DMS114 treated with DMSO at 0.1 percent for 48 hours (cell line): ENCODE measurements around the gene SDK1.
"Not testable (repeated sequence)": the region's sequence is repeated elsewhere in the genome, so short reads cannot be mapped to it uniquely, and the experiment has no call there.

Source experiments
- DNase-seq: peaks from one replicate; lab custom pipeline; 2025; ENCODE audit not compliant: unreplicated experiment; lab: John Stamatoyannopoulos, UW

SDK1 gene

DNA sequence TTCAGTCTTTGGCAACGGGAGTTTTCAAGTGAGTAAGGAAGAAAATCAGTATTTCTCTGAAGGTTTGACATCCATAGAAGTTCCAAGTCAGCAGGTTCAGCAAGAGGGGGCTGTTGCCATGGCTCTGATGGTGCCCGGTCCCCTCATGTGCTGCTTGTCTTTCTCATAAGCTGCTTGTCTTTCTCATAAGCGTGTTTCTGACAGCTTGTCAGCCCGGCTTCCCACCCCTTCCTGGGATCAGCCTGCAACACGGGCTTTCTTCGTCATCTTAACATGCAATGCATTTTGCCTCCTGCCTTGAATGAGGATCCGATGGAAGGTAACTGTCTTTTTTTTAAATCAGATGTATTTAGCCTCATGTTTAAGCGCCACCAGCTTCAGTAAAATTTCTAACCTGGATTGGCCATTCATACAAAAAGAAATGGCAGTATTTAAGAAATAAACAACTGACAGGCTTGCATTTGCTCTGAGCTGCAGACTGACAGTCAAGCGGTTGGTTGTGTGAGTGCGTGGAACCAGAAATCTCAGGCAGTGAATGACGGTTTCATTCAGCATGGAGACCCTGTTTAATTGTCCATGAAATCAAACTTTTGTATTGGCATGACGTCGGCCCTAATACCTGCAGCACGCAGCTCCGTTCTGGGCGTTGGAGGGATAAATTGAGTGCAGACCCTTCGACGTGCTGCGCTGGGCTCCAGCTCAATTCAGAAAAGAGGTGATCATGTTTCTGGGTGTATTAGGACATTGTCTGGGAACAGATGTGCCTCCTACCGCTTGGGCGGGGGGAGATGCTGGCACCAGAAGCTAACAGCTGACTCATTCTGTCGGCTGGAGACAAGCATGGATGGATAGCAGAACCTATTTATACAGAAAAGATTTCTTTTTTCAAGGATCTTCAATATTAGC lies 926.3 kb downstream of the SDK1 start:
- no peak for DNase-seq

DNA sequence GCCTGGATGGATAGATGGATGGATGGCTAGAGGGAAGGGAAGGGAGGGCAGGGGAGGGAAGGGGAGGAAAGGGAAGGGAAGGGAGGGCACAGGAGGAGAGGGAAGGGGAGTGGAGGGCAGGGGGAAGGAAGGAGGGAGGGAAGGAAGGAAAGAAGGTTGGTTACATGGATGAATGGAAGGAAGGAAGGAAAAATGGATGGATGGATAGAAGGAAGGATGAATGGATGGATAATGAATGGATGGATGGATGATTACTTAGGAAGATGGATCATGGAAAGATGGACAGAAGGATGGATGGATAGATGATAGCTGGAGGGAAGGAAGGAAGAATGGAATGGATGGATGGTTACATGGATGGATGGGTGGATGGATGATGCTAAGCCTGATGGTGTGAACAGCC lies 929.3 kb downstream of the SDK1 start:
- no peak for DNase-seq

DNA sequence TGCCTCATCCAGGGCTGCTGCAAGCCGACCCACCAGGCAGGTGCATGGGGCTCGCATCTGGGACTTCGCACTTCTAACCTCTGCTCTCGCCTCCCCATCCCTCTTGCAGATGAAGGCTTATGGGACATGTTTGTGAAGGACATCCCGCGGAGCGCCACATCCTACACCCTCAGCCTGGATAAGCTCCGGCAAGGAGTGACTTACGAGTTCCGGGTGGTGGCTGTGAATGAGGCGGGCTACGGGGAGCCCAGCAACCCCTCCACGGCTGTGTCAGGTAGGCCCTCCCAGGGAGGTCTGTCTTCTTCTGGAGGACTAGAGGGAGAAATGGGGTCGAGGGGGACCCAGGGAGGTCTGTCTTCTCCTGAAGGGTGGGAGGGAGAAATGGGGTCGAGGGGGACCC lies 932.1 kb downstream of the SDK1 start:
- DNase-seq = no peak

DNA sequence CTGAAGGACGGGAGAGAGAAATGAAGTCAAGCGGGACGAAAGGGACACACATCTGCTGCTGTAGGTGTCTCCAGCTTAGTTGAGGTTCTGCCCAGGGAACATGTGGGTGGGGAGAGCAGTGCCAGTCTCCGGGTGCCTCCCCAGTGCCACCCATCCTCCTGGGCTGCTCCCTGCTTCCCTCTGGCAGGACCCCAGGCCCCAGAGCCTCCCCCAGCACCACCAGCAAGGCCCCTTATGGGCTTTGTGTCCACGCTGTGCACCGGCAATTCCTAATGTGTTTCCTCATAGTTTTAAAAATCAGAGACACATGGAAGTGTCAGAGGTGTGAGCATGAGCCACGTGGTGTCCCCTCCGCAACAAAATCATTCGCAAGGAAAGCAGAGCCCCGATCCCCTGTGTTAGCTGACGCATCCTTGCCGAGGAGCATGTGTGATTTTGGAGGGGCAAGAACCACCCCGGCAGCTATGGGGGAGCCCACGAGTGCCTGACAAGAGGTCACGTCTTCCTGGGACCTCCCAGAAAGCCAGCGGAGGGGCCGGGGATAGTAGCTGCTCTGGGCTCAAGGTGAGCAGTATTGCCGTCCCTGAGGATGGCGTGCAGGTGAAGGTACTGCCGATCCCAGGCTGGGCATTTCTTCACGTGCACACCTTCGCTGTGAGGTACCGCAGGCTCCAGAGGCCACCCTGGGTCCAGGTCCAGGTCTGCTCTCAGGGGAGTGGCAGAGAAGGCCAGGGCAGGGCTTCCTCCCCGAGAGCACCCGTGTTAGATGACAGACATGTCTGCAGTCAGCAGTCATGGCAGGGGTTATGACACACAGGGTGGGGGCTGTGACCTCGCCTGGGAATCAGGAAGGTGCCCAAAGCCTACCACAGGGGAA lies 932.8 kb downstream of the SDK1 start:
- DNase-seq = no peak

DNA sequence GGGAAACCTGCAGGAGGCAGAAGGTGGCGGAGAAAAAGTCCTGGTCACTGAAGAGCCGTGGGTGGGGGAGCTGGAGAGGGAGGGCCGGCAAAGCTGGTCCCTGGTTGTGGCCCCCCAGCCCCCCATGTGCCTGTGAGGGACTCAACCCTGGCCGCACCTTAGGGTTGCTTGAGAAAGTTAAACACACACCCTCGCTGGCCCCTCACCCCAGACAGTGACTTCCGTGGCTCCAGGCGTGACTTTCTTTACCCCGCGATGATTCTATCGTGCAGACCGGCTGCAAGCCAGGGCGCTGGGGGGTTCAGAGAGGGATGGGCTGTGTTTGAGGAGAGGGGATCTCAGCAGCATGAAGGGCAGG lies 933.4 kb downstream of the SDK1 start:
- no peak for DNase-seq

DNA sequence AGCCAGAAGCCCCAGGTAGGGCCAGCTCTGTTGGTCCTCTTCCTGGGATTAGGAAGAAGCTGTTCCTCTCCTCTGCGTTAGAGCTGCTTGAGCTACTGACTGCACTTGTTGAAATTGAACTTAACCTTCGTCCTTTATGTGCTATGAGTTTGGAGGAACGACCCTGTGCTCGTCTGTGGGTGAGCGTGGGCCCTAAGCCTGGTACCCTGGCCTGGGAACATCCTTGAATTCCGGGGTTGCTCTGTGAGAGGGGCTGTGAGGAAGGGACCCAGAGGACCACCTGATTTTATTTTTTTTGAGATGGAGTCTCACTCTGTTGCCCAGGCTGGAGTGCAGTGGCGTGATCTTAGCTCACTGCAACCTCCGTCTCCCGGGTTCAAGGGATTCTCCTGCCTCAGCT lies 933.8 kb downstream of the SDK1 start:
- no peak for DNase-seq

DNA sequence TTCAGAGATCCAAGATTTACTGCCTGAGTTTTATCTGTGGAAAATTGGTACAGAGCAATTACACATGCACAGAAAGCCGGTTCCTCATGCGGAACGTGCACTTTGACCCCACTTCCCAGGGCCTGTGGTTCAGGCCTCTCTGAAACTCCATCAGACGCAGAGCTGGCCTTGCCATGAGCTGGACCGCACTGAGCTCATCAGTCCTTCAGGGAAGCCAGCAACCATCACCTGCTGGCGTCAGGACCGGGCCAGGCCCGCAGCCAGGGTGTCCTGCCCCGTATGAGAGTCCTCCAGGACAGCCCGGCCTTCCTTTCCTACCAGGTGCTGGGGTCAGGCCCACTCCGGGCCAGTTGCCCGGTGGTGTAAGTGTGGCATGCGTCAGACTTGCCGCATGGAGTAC lies 934.5 kb downstream of the SDK1 start:
- DNase-seq = no peak

DNA sequence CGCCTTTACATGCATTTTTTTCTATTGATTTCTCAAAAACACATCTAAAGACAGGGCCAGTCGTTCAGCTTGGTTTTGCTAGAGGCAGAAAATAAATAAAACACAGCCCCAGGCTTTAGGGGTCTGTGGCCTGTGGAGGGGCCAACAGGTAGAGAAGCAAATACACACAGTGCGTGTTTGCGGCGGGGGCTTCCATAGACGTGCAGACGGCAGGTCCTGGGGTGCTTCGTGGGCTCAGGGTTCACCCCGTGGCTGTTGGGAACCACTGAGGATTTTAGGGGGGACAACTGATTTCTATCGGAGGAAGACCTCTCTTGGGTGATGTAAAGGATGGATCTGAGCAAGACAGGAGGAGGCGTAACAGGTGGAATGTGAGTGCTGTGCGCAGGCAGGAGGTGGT lies 935.3 kb downstream of the SDK1 start:
- DNase-seq = no peak

DNA sequence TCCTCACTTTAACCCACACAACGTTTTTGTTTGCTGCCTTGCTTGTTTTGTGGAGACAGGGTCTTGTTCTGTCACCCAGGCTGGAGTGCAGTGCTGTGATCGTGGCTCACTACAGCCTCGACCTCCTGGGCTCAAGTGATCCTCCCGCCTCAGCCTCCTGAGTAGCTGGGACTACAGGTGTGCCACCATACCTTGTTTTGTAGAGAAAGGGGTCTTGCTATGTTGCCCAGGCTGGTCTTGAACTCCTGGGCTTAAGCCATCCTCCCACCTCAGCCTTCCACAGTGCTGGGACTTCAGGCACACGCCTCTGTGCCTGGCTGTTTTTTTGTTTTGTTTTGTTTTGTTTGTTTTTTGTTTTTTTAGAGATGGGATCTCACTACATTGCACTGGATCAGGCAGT lies 935.8 kb downstream of the SDK1 start:
- DNase-seq = not testable (repeated sequence)

DNA sequence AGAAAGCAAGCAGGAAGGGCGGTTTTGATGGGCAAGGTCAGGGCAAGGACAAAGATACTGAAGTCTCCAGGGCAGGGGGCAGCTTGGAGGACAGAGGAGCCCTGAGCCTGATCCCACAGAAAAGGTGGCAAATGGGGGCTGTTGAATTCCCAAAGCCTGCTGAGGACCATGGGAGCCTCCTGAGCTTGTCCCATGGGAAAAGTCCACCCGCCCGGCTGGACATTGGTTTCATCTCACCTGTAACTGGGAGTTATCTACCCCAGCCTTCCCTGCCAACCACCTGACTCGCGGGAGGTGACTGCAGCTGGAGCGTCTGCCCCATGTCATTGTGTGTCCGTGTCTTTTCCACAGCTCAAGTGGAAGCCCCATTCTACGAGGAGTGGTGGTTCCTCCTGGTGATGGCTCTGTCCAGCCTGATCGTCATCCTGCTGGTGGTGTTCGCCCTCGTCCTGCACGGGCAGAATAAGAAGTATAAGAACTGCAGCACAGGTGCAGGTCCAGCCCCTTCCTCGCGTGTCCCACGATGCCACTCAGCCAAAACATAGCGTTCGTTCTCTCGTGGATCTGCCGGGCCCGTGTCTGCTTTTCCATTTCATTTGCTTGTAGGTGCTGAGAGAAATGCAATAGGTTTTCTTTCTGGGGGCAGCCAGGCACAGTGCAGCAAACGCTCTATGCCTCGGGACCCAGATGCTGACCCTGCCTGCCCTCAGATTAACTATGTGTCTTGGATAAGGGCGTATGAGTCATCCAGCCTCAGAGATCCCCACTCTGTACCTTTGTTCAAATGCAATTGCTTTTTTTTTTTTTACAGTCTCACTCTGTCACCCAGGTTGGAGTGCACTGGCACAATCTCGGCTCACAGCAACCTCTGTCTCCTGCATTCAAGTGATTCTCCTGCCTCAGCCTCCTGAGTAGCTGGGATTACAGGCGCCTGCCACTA lies 936.5 kb downstream of the SDK1 start:
- DNase-seq = no peak

DNA sequence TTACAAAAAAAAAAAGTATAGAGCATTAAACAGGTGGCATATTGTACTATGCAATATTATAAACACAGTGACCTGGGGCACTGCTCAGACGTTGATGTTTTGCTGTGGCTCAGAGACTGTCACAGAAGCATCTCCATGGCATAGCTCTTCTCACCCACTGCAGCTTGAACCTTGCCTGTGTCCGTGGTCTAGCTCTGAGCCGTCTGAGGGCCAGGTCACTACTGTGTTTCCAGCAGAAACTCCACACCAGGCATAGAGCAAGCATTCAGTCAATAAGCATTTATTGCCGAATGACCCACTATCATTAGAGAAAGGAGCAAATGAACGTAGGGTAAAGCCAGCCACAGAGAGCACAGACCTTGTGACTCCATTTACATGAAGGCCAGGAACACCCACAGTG lies 937.8 kb downstream of the SDK1 start:
- DNase-seq = no peak

DNA sequence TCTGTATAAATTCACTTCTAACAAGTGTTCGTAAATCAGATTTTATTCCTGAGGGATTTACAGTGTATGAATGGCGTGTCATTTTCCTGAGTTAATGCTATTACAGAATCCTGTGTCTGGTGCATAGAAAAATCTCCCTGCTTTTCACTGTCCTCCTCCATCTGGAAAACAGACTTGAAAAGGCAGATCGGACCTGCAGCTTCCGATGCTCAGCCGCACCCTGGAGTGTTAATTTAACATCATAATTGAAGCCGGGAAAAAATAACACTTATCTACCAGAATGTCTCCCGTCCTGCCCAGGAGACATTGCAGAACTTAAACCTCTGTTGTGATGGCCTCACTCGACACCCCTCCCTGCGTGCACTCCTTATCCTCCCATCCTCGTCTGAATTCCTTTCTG lies 939.0 kb downstream of the SDK1 start:
- DNase-seq = no peak

DNA sequence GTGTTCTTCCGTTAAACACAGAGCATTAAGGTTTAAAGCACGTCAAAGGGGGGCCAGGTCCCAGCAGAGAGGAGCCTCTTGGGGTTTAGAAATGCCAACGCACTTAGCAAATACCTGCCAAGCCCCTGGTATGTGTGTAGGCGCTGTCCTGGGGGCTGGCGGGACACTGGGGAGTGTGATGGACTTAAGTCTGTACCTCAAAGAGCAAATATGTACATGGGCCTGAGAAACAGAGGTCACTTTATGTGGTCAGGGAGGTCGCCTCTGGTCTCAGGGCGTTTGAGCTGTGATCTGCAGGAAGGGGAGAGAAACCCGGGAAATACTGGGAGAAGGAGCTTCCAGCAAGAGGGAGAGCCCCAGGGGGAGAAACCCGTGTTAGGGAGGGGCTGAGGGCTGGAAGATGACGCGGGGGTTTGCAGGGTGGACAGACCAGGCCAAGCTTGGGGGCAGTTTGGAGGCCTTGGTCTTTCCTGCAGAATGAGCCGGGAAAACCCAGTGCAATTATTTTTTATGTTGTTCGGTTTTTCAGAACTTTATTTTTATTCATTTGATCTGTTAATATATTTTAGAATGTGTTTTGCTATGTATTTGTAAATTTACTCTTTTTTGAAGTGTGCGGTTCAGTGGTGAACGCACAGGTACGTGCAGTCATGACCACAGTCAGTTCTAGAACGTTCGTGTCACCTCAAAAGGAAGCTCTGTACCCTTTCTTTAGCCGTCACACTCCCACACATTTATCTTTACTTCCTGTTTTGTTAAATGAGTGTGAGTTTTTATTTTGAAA lies 939.7 kb downstream of the SDK1 start:
- no peak for DNase-seq

DNA sequence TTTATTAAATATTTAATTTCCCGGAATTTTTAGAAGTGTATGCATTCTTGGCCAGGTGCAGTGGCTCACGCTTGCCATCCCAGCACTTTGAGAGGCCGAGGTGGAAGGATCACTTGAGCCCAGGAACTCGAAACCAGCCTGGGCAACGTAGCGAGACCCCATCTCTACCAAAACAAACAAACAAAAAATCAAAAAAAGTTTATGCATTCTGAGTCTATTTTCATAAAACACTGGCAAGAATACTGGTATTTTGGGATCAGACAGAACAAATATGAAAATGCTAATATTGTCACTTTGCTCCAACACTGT lies 940.2 kb downstream of the SDK1 start:
- no peak for DNase-seq

DNA sequence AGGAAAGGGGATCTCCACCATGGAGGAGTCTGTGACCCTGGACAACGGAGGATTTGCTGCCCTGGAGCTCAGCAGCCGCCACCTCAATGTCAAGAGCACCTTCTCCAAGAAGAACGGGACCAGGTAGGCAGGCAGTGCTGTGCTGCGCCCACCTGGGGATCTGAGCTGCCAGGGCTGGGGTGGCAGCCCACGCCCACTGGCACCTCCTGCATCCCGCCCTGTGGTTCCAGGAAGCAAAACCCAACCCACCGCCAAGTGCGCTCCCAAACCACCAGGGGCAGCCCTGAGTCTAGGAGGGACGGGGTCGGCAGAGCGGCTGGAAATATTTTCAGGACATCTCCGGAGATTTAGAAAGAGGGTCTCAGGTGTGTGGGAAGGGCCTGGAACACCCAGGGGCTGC lies 940.7 kb downstream of the SDK1 start:
- DNase-seq = no peak

DNA sequence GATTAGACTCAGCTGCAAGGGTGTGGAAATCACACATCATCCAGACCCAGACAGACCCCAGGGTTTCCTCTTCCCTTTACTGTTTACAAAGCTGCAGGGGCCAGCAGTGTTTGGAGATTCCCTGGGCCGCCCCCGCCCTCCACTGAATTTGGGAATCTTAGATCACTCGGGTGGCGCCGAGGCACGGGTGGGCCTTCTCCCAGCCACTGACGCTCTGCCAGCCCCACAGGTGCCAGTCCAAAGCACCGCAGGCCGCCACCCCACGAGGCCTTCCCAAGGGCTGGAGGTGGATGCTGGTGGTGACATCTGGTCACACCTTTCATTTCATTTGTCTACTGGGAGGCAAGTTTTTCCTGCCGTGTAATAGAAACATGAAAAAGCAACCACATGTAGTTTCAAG lies 941.7 kb downstream of the SDK1 start:
- no peak for DNase-seq

DNA sequence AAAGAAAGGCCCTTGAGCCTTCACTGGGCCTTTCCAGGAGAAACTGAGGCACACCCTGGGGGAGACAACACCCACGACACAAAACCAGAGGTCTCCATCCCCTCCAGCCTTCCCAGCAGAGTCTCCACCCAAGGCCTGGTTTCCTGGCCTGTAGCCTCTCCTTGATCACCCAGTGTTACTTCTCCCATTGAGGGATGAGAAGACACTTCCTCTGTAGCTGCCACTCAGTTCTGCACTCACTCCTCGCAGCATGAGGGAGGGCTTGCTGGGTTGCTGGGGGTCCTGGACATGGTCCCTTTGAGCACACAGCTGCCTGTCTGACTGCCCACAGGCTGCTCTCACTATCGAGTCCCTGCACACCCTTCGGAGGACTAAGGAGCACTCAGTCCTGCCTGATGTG lies 943.0 kb downstream of the SDK1 start:
- DNase-seq = no peak

DNA sequence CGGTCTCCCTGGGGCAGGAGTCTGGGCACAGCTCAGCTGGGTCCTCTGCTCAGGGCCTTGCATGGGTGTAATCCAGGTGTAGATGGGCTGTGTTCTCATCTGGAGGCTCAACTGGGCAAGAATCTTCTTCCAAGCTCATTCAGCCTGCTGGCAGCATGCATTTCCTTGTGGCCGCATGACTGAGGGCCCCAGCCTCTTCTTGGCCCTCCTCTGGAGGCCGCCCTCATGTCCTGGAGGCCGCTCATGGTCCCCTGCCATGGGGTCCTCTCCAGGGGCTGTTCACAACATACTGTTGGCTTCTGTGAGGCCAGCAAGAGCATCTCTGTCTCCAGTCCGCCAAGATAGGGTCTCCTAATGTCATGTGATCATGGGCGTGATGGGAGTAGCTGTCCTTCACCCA lies 943.6 kb downstream of the SDK1 start:
- no peak for DNase-seq

DNA sequence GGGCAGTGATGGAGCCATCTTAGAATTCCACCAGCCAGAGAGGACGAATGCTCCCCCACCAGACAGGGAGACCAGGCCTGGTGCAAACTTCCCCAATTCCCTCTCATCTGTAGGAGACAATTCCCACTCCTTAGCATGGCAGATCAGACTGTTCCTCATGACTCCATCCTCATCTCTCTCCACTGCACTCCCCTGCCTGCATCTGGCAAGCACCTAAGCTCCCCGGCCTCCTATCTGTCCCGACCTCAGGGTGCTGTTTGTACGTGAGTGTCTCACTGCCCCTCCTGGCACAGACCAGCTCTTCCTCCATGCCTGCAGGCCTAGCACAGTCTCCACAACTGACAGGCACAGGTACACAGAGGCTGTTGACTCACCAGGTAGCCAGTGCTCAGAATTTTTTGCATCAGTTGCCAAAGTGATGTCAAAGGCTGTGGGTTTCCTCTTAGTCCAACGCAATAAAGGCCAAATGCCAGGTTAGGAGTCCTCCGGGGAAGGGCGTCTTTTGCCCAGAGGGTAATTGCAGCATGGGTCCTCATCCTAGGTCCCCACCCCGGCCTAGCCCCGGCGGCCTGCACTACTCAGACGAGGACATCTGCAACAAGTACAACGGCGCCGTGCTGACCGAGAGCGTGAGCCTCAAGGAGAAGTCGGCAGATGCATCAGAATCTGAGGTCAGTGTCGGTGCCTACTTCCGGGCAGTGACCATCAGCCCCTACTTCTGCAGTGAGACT lies 944.2 kb downstream of the SDK1 start:
- no peak for DNase-seq

DNA sequence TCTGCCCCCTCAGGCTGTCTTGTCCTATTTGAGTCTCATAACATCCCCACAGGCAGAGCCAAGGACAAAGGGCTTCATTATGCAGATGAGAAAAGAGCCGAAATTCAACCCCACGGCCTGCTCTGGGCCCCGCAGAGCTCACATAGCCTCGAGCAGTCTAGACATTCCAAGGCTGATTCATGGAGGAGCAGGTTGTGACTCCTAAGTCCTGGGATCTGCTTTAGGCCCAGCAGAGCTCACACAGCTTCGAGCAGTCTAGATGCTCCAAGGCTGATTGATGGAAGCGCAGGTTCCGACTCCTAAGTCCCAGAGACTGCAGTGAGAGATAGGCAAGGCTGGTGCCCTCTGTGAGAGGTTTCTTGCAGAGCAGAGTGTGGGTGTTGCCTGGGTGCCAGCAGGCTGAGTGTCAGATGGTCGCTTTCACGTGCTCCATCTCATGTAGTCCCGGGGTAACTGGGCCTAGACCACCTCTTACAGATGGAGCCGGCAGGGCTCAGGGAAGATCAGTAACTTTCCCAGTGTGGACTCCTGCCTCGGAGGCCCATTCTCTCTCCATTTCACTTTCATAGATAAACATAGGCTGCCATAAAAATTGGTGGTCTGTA lies 944.9 kb downstream of the SDK1 start:
- no peak for DNase-seq
